GM12874 (cell line): ENCODE data around the gene KLHL14.

Experiments
- CTCF ChIP-seq: IDR thresholded peaks from 2 replicates; pipeline ENCODE4 v1.5.1; 2011; ENCODE audit warnings: low read depth, mild to moderate bottlenecking, control low read depth, low read length, moderate library complexity; ENCODE audit not compliant: insufficient read depth

Gene KLHL14

GRCh38 chr18:32734442-32734841 is 38.4 kb downstream of the KLHL14 start:
- TF ChIP-seq CTCF: no peak

- no peak for TF ChIP-seq CTCF
Measured at GRCh38 chr18:32732165-32732564, 40.7 kb downstream of the KLHL14 start.

GRCh38 chr18:32730620-32731091 is 42.2 kb downstream of the KLHL14 start:
- no peak for TF ChIP-seq CTCF

GRCh38 chr18:32730068-32730467 is 42.8 kb downstream of the KLHL14 start:
- no peak for TF ChIP-seq CTCF

- no peak for TF ChIP-seq CTCF
Measured at GRCh38 chr18:32724071-32724749, 48.6 kb downstream of the KLHL14 start.

- no peak for TF ChIP-seq CTCF
Measured at GRCh38 chr18:32722279-32722678, 50.5 kb downstream of the KLHL14 start.

GRCh38 chr18:32717126-32717525 is 55.7 kb downstream of the KLHL14 start:
- no peak for TF ChIP-seq CTCF
